C4-2B (cell line): ENCODE results near the gene SLC10A7.
"Not testable (repeated sequence)": the region's sequence is repeated elsewhere in the genome, so short reads cannot be mapped to it uniquely, and the experiment has no call there.

ENCODE experiments used
- H3K27ac ChIP-seq: fragments of 450-650 bp; 2 replicates; pipeline ENCODE4 v1.5.1; 2017
- ZFX ChIP-seq: fragments of 450-650 bp; IDR thresholded peaks from 2 replicates; pipeline ENCODE4 v1.6.1; 2017
- TF ChIP-seq, protein P1 (sequence below): fragments of 450-650 bp; conservative IDR thresholded peaks from 2 replicates; pipeline ENCODE4 v1.5.1; 2017; ENCODE audit warnings: mild to moderate bottlenecking

Gene SLC10A7

DNA sequence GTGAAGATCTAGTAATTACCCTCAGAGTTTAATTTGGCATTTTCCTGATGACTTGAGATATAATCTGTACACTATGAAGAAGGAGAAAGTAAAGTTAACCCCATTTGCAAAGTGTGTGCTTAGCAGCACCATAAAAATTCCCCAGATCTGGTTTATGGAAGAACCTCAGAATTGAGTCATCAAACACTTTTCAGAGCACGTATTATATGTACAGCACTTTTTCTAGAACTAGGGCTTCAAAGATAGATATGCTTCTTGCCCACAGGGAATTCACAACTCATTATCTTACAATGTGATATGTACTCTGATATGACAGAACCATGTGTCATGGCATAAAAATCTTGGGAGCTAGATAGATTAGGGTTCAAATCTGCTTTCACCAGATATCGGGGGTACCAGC, 150.9 kb downstream of the SLC10A7 start:
- TF ChIP-seq, protein P1, sequence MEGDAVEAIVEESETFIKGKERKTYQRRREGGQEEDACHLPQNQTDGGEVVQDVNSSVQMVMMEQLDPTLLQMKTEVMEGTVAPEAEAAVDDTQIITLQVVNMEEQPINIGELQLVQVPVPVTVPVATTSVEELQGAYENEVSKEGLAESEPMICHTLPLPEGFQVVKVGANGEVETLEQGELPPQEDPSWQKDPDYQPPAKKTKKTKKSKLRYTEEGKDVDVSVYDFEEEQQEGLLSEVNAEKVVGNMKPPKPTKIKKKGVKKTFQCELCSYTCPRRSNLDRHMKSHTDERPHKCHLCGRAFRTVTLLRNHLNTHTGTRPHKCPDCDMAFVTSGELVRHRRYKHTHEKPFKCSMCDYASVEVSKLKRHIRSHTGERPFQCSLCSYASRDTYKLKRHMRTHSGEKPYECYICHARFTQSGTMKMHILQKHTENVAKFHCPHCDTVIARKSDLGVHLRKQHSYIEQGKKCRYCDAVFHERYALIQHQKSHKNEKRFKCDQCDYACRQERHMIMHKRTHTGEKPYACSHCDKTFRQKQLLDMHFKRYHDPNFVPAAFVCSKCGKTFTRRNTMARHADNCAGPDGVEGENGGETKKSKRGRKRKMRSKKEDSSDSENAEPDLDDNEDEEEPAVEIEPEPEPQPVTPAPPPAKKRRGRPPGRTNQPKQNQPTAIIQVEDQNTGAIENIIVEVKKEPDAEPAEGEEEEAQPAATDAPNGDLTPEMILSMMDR: no peak
- TF ChIP-seq ZFX: no peak
- H3K27ac ChIP-seq: no peak overlapping the region

DNA sequence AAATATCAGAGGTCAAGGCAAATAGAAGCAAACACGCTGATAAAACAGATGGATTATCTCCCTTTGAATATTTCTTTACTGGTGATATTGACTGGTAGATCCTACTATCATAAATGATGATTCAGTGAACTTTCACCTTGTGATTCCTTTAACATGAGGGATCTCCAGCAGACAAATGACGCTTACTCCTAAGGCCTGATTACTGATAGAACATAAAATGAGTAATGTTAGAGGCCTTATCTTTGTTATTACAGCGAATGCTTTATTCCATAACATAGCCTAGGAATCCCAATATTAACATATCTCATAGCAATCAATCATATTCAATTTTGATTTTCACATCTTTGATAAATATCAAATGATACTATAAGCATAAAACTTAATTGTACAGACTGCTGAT, 152.3 kb downstream of the SLC10A7 start:
- H3K27ac ChIP-seq: no peak overlapping the region
- no peak for TF ChIP-seq ZFX
- TF ChIP-seq, protein P1: no peak

DNA sequence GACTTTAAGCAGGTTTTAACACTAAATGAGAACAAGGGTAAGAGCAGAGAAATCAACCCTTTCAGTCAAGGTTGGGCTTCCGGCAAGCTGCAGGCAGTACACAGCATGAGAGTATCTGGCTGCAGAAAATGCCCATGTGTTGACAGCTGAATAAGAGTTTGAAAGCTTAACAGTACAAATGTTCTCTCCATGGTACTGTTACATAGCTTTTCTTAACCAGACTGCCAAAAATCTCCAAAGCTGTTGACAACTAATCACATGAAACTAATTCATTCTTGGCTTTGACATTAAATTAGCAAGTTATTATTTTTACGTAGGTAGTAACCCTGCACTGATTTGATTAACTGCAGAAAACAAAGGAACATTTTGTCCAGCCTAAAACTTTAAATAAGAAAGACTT, 153.5 kb downstream of the SLC10A7 start:
- TF ChIP-seq, protein P1: no peak
- no peak for TF ChIP-seq ZFX
- peak overlapping the region; percentile 54; the same call in 1 of the 2 replicates for H3K27ac ChIP-seq

DNA sequence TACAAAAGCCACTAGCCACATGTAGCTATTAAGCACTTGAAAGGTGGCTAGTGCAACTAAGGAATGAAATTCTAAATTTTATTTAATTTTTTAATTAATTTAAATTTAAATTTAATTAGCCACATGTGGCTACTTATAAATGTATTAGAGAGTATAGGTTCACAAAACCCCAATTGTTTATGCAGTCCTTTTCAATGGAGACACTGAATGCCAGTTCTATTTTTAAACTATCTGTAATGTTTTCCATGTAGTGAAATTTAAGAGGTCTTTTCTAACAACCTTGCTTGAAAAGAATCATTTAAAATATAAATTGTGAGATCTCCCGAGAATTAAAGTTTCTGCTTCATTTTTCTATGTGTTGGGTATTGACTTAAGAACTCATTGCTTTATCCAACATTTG, 154.4 kb downstream of the SLC10A7 start:
- H3K27ac ChIP-seq: no peak overlapping the region
- TF ChIP-seq, protein P1: no peak
- no peak for TF ChIP-seq ZFX

DNA sequence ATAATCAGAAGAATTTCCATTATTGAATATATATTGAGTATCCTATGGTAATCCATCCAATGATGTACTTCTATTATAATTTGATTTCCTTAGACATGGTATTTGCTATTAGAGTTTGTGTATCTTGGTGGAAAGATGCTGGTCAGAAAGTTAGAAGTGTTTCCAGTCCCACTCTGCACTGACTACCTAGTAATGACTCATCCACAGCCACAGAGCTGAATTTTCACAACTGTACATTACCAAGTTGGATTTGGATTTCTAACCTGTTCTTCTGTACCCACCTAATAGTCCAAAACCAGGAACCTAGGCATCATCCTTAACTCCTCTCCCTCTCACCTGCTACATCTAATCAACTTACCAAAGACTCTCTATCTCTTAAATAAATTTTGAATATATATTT, 162.0 kb downstream of the SLC10A7 start:
- TF ChIP-seq, protein P1: no peak
- TF ChIP-seq ZFX: no peak
- no peak overlapping the region for H3K27ac ChIP-seq

DNA sequence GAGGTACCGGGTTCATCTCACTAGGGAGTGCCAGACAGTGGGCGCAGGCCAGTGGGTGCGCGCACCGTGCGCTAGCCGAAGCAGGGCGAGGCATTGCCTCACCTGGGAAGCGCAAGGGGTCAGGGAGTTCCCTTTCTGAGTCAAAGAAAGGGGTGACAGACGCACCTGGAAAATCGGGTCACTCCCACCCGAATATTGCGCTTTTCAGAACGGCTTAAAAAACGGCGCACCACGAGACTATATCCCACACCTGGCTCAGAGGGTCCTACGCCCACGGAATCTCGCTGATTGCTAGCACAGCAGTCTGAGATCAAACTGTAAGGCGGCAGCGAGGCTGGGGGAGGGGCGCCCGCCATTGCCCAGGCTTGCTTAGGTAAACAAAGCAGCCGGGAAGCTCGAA, 171.6 kb downstream of the SLC10A7 start:
- not testable (repeated sequence) for H3K27ac ChIP-seq

DNA sequence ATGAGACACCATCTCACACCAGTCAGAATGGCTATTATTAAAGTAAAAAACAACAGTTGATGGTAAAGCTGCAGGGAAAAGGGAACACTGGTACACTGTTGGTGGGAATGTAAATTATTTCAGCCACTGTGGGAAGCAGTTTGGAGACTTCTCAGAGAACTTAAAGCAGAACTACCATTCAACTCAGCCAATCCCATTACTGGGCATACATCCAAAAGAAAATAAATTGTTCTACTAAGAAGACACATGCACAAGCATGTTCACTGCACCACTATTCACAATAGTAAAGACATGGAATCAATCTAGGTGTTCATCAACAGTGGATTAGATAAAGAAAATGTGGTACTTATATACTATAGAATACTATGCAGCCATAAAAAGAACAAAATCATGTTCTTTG, 172.4 kb downstream of the SLC10A7 start:
- TF ChIP-seq, protein P1: no peak
- TF ChIP-seq ZFX: no peak
- no peak overlapping the region for H3K27ac ChIP-seq

DNA sequence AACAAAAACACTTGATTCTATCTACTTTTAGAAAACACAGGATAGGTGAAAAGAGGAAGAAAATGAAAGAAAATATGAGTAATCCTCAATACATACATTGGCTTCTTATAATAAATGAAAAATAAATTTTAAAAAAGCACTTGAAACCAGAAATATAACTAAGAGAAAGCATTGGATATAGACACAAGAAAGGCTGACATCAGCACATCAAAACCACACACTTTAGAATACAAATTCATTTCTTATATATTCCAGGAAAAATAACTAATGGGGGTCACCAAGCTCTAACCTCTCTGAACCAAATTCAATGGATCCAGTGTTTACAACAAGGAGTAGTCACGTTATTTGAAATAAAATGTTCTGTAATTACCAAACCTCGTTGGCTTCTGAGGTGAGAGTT, 173.9 kb downstream of the SLC10A7 start:
- TF ChIP-seq, protein P1: no peak
- no peak for TF ChIP-seq ZFX

More for the DNA sequence above, 173.9 kb downstream of the SLC10A7 start:
- no peak overlapping the region for H3K27ac ChIP-seq
